Caki2 (cell line): ENCODE results near the gene CCDC80. TPM values are rescaled to one million over a fixed set of nuclear protein-coding genes. Genes with fewer than 3 reads are reported as not detected.

ENCODE experiments used
- DNase-seq: peaks from one replicate; pipeline ENCODE4 v3.0.0-alpha.2; 2015; ENCODE audit warnings: low read depth
- in situ Hi-C: cut with HindIII; loops from 2 replicates; pipeline ENCODE4 v1.10.0; 2016; ENCODE audit warnings: low sequenced_read_pairs, low pct_unique_long_range_greater_than_20kb, mixed read lengths
- total RNA-seq: library from RNA; depleted of rRNA; stranded (reverse); fragments of >200 nt; shearing (Covaris generic); gene quantifications from 2 replicates; pipeline ENCODE4 v1.2.3, GENCODE V29; 2014; ENCODE audit warnings: low replicate concordance

The CCDC80 gene
- total RNA-seq, 1 experiment from 2014 or later = 1.3 TPM

DNA sequence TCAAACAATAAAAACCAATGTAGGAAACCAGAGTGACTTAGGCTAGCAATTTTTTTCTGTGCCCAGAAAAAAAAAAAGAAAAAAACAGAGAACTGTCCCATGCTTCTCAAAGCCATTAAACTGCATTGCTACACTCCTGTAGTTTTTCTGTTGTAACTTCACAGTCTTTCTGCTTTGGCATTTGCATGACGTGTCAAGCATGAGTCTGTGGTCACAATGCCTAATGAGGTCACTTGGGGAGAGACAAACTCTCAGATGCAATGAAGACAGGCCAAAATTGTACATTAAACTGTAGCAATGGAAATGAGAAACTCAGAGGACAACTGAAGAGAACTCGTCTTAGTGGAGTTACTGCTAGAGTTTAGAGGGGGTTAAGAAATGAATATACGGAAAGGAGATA, 30.8 kb downstream of the CCDC80 start:
- in situ Hi-C loops = no loop called here
- no peak for DNase-seq

GRCh38 chr3:112607863-112608262, 33.1 kb downstream of the CCDC80 start:
- in situ Hi-C loops = no loop called here

GRCh38 chr3:112606098-112606497, 34.8 kb downstream of the CCDC80 start:
- no peak for DNase-seq
- in situ Hi-C loops = no loop called here

More at GRCh38 chr3:112607863-112608262, 33.1 kb downstream of the CCDC80 start:
- no peak for DNase-seq

GRCh38 chr3:112605285-112605684, 35.7 kb downstream of the CCDC80 start:
- no peak for DNase-seq
- in situ Hi-C loops = no loop called here

- in situ Hi-C loops = no loop called here
- no peak for DNase-seq
Measured at GRCh38 chr3:112604536-112604935, 36.4 kb downstream of the CCDC80 start.

- no peak for DNase-seq
- in situ Hi-C loops = no loop called here
Measured at GRCh38 chr3:112602217-112602838, 38.6 kb downstream of the CCDC80 start.

GRCh38 chr3:112598731-112599130, 42.2 kb downstream of the CCDC80 start:
- DNase-seq = no peak
- in situ Hi-C loops = no loop called here

DNA sequence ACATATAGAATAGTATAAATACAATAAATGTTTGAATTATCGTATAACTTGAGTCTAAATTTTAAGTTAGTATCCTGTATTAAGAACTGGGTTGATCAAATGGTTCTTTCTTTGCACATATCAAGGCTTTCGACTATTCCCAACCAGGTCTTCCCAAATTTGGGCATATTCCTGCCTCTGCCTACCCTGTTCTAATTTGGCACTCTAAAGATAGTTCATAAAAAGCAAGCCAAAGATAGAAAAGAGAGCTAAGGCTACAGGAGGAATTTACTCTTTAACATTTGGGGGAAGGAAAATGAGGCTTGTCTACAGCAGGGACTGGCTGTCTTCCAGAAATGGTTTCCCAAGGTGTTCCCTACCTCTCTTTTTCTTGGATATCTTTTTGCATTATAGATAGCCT, 43.0 kb downstream of the CCDC80 start:
- in situ Hi-C loops = no loop called here

GRCh38 chr3:112594856-112595255, 46.1 kb downstream of the CCDC80 start:
- in situ Hi-C loops = no loop called here
- DNase-seq = no peak

More for the DNA sequence above, 43.0 kb downstream of the CCDC80 start:
- no peak for DNase-seq

GRCh38 chr3:112593258-112593657, 47.7 kb downstream of the CCDC80 start:
- DNase-seq = no peak
- in situ Hi-C loops = no loop called here

- in situ Hi-C loops = no loop called here
- DNase-seq = no peak
Measured at GRCh38 chr3:112587336-112587735, 53.6 kb downstream of the CCDC80 start.

DNA sequence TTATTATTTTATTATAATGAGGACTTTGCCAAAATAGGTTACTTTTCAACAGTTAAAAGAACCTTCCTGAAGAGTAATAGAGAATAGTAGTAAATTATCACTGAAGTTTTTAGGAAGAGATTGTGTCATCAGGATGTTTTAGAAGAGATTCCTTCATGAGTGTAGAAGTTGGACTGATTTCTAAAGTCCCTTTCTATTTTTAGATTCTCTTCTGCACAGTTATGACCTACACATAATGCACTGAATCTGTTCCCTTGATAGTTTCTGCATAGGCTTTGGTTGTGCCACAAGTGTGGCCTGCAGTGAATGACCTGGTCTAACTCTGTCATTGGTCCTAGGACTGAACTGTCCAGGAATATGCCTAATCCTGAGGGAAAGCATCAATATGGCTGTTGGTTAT, 55.2 kb downstream of the CCDC80 start:
- in situ Hi-C loops = no loop called here
- no peak for DNase-seq

DNA sequence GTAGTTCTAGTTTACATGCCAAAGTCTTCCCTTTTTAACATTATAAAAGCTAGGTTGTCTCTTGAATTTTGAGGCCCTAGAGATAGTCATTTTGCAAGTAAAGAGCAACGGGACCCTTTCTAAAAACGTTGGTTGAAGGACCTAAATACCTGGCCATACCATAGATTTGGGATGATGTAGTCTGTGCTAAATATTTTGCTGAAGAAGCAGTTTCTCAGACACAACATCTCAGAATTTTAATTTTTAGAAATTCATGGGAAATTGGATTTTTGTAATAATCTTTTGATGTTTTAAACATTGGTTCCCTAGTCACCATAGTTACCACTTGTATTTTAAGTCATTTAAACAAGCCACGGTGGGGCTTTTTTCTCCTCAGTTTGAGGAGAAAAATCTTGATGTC, 57.8 kb downstream of the CCDC80 start:
- in situ Hi-C loops = no loop called here
- DNase-seq = no peak

DNA sequence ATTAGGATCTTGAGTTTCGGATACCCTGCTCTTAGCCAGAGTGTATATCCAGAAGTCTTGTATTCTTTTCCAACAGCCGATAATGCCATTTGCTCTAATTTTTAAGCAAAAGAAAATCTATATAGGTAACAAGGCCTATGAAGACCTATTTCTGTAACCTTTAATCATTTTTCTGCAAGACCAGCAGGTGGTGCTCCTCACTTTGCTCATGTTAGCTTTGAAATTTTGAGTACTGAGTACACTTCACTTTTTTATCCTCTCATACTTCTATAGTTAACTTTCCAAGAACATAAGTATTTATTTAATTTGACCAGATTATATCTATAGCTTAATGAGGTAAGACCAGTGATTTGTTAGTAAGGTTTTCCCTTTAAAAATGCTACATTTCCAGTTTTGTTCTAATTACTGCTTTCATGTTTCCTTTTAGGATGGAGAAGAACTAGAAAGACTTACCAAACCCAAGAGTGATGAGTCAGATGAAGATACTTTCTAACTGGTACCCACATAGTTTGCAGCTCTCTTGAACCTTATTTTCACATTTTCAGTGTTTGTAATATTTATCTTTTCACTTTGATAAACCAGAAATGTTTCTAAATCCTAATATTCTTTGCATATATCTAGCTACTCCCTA, 58.6 kb downstream of the CCDC80 start:
- no peak for DNase-seq
- in situ Hi-C loops = no loop called here

DNA sequence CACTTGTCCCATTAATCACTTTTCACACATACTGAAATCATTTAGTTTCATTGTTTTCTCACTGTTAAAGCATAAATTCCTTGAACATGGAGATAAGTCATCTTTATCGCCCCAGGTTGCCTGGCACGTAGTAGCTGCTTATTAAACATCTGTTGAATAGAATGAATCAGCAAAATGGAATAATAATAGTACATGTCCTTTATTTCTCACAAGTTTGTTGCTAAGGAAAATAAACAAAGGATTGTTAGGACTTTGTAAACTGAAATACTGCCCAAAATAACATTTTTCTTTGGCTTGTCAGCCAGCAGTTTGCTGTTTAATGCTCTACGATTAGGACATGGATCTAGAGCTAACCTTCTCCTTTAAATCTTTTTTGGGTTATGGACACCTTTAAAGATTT, 61.2 kb downstream of the CCDC80 start:
- in situ Hi-C loops = no loop called here
- no peak for DNase-seq

DNA sequence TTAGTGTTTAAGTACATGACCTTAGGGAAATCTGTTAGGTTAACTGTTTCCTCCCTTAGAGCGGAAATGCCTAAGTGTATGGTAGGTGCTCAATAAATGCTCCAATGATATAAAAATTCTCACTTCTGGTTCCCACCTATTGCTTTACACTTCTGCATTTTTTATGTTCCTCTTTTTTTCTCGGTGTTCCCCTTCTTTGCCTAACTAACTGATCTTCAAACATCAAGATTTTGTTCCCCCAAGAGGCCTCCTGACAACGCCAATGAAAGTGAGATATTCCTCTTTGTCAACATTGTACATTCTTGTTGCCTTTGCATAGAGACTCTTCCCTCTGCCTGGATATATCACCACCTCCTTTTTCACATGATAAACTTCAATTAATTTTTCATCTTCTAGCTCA, 61.7 kb downstream of the CCDC80 start:
- in situ Hi-C loops = no loop called here
- DNase-seq = no peak

- no peak for DNase-seq
- in situ Hi-C loops = no loop called here
Measured at GRCh38 chr3:112572701-112573100, 68.2 kb downstream of the CCDC80 start.

DNA sequence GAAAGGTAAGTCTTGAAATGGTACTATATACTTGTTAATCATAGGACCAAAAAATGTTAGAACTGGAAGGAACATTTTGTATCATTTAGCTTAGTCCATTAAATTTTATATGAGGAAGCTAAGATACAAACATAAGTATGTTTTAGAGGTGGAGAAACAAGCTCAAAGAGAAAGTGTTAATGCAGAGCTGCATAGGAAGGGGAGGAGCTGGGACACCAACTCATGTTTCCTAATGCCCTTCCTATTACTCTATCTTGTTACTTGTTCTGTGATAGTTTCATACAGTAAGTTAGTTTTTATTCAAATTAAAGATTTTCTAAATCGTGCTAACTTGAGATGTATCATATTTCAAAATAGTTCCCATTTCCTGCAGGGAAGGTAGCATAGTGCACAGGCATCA, 71.7 kb downstream of the CCDC80 start:
- DNase-seq = no peak
- in situ Hi-C loops = no loop called here

GRCh38 chr3:112568642-112569041, 72.3 kb downstream of the CCDC80 start:
- no peak for DNase-seq
- in situ Hi-C loops = no loop called here

DNA sequence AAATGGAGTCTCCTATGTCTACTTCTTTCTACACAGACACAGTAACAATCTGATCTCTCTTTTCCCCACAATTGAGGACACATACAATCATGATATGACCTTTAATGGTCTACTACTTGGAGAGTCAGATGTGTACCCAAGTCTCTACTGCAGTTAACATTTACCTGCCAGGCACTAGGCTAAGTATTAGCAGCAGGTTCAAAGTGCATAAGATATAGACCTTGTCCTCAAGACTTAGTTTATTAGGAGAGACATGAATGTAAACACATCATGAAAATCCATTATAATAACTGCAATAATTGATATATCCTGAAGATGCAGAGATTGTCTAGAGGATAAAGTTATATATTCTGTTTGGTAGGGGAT, 76.0 kb downstream of the CCDC80 start:
- DNase-seq = no peak
- in situ Hi-C loops = no loop called here
